ENCODE measurements around the gene YES1. TPM values are rescaled to one million over a fixed set of nuclear protein-coding genes. Genes with fewer than 3 reads are reported as not detected.

Gene YES1
- total and polyA plus RNA-seq, 2 of the 13 experiments (the other 11 are each of a cell fraction or from before 2014, with no cell fraction given): 17.2 to 70.8 TPM

DNA sequence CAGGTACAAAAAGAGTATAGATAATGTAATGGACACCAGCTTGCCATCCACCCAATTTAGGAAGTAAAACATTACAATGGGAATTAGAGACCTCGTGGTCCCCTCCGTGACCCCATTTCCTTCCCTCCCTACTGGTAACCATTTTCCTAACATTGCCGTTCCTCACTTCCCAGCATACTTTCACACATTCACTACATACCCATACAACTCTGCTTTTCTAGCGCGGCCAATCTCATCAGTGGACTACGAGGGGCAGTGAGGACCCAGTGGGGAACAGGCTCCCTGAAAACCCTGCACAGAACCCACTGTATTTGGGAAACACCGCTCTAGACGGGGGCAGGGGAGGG, 100.8 kb downstream of the YES1 start (continued):
- TF ChIP-seq ZFP36L1 (CRISPR knock-in tag; IDR thresholded peaks at IDR 0.05): 0 out of 2 replicates have a peak, but pooled peaks have one; percentile 51
- TF ChIP-seq KDM3A (CRISPR knock-in tag; IDR thresholded peaks at IDR 0.05; ENCODE audit: low read depth): no peak
- TF ChIP-seq ZNF296 (CRISPR knock-in tag; conservative IDR thresholded peaks at IDR 0.05): no peak
- TF ChIP-seq, protein P1, sequence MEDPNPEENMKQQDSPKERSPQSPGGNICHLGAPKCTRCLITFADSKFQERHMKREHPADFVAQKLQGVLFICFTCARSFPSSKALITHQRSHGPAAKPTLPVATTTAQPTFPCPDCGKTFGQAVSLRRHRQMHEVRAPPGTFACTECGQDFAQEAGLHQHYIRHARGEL (CRISPR knock-in tag; IDR thresholded peaks at IDR 0.05): no peak
- no peak for TF ChIP-seq ZSCAN12 (CRISPR knock-in tag; IDR thresholded peaks at IDR 0.05)
- TF ChIP-seq THAP11 (CRISPR knock-in tag; IDR thresholded peaks at IDR 0.05): no peak
- TF ChIP-seq EED (CRISPR knock-in tag; IDR thresholded peaks at IDR 0.05): no peak
- no peak for TF ChIP-seq JUNB (CRISPR knock-in tag; IDR thresholded peaks at IDR 0.05; ENCODE audit: borderline replicate concordance)
- no peak for TF ChIP-seq CEBPB (IDR thresholded peaks at IDR 0.05; ENCODE audit: borderline replicate concordance, low read depth, low read length)
- no peak for TF ChIP-seq HNF4A (CRISPR knock-in tag; IDR thresholded peaks at IDR 0.05)
- TF ChIP-seq NFE2L2 (IDR thresholded peaks at IDR 0.05; ENCODE audit: low read length): no peak
- TF ChIP-seq, protein P2, sequence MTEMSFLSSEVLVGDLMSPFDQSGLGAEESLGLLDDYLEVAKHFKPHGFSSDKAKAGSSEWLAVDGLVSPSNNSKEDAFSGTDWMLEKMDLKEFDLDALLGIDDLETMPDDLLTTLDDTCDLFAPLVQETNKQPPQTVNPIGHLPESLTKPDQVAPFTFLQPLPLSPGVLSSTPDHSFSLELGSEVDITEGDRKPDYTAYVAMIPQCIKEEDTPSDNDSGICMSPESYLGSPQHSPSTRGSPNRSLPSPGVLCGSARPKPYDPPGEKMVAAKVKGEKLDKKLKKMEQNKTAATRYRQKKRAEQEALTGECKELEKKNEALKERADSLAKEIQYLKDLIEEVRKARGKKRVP (CRISPR knock-in tag; IDR thresholded peaks at IDR 0.05): no peak
- no peak for TF ChIP-seq CENPX (CRISPR knock-in tag; IDR thresholded peaks at IDR 0.05)
- TF ChIP-seq ZNF646 (CRISPR knock-in tag; IDR thresholded peaks at IDR 0.05): no peak
- no peak for TF ChIP-seq ZNF3 (CRISPR knock-in tag; IDR thresholded peaks at IDR 0.05)
- TF ChIP-seq ZNF75D (CRISPR knock-in tag; IDR thresholded peaks at IDR 0.05; ENCODE audit: borderline replicate concordance): no peak
- no peak for TF ChIP-seq ZNF10 (CRISPR knock-in tag; IDR thresholded peaks at IDR 0.05; ENCODE audit: borderline replicate concordance, low read depth)
- TF ChIP-seq ZFP36L2 (CRISPR knock-in tag; IDR thresholded peaks at IDR 0.05): no peak
- TF ChIP-seq CAMTA2 (CRISPR knock-in tag; IDR thresholded peaks at IDR 0.05; ENCODE audit: borderline replicate concordance): no peak
- no peak for TF ChIP-seq HOXA9 (CRISPR knock-in tag; IDR thresholded peaks at IDR 0.05; ENCODE audit: borderline replicate concordance)
- no peak for TF ChIP-seq AKAP8 (CRISPR knock-in tag; IDR thresholded peaks at IDR 0.05)
- no peak for TF ChIP-seq TEAD2 (CRISPR knock-in tag; IDR thresholded peaks at IDR 0.05)
- TF ChIP-seq ZNF513 (CRISPR knock-in tag; conservative IDR thresholded peaks at IDR 0.05): no peak
- 0 out of 2 replicates have a peak, but pooled peaks have one; percentile 38 for TF ChIP-seq RBFOX2 (IDR thresholded peaks at IDR 0.05; ENCODE audit: low read depth, low read length)

All from HepG2 (cell line).